IPS-18c (cell line): ENCODE measurements around the gene RFX5.

ENCODE experiments used
- H3K4me3 ChIP-seq: 2 replicates; pipeline ENCODE4 v1.7.0; 2013; ENCODE audit warnings: low read depth, mild to moderate bottlenecking, low read length, moderate library complexity; ENCODE audit not compliant: insufficient read depth
- H3K9me3 ChIP-seq: one replicate; pipeline ENCODE4 v1.6.1; 2013; ENCODE audit warnings: mild to moderate bottlenecking, low read length, moderate library complexity; ENCODE audit not compliant: control insufficient read depth, insufficient read depth

RFX5 gene

GRCh38 chr1:151294742-151295462 lies 52.1 kb downstream of the RFX5 start:
- no peak overlapping the region for H3K4me3 ChIP-seq

GRCh38 chr1:151293093-151293492 lies 54.0 kb downstream of the RFX5 start:
- no peak overlapping the region for H3K4me3 ChIP-seq
- peaks cover 2% of the 10 kb centered on the region for H3K9me3 ChIP-seq

More at GRCh38 chr1:151294742-151295462, 52.1 kb downstream of the RFX5 start:
- H3K9me3 ChIP-seq: no peaks in the 10 kb centered on the region

- Histone ChIP-seq H3K9me3 (peaks cover 2% of the 10 kb centered on the region), H3K4me3 (no peak overlapping the region)
These were observed 54.6 kb downstream of the RFX5 start for GRCh38 chr1:151292207-151293030.

GRCh38 chr1:151290709-151291303 lies 56.2 kb downstream of the RFX5 start:
- H3K9me3 ChIP-seq: peaks cover 2% of the 10 kb centered on the region

More at GRCh38 chr1:151290709-151291303, 56.2 kb downstream of the RFX5 start:
- H3K4me3 ChIP-seq: no peak overlapping the region
